Heart right ventricle (tissue), 16 donors: ENCODE data around the gene TEAD2. TPM values are rescaled to one million over a fixed set of nuclear protein-coding genes. Genes with fewer than 3 reads are reported as not detected.
A peak's percentile ranks its signal among the peaks of the same experiment; 100 is the strongest.

Experiments used
- ATAC-seq, 8 donors: fragments of 200-7000 bp; cut with Tn5 transposase; one replicate each; pipeline ENCODE4 v1.9.1; 2020; ENCODE audit warnings: mild to moderate bottlenecking in 8 of 8, moderate library complexity in 8 of 8, moderate number of reproducible peaks in 1 of 8
- DNase-seq, 2 donors: peaks; one replicate each; pipeline ENCODE4 v3.0.0-alpha.2; 2020
- H3K27ac ChIP-seq, 10 donors: fragments of 200-600 bp; sonication (generic) in 2 of 10; one replicate each; pipeline versions ENCODE4 v1.5.0 to v1.8.0; 2020 to 2022; ENCODE audit warnings: mild to moderate bottlenecking in 3 of 10
- H3K27me3 ChIP-seq, 7 donors: fragments of 200-600 bp; one replicate each; pipeline ENCODE4 v1.8.0; 2021 to 2022; ENCODE audit warnings: mild to moderate bottlenecking in 2 of 7
- H3K36me3 ChIP-seq, 9 donors: fragments of 200-600 bp; sonication (generic) in 1 of 9; one replicate each; pipeline versions ENCODE4 v1.5.0 to v1.8.0; 2020 to 2022; ENCODE audit warnings: mild to moderate bottlenecking in 2 of 9
- H3K4me1 ChIP-seq, 9 donors: fragments of 200-600 bp; sonication (generic) in 1 of 9; one replicate each; pipeline versions ENCODE4 v1.5.0 to v1.8.0; 2020 to 2022; ENCODE audit warnings: mild to moderate bottlenecking in 4 of 9
- H3K4me3 ChIP-seq, 10 donors: fragments of 200-600 bp; sonication (generic) in 2 of 10; one replicate each; pipeline versions ENCODE4 v1.5.0 to v1.8.0; 2020 to 2022; ENCODE audit warnings: mild to moderate bottlenecking in 7 of 10, moderate library complexity in 2 of 10
- H3K9me3 ChIP-seq, 11 donors: fragments of 200-600 bp in 10 of 11; sonication (generic) in 2 of 11; one replicate each; pipeline versions ENCODE4 v1.5.0 to v1.8.0; 2013 to 2022; ENCODE audit warnings: mild to moderate bottlenecking in 2 of 11, control low read depth in 1 of 11, moderate library complexity in 1 of 11
- CTCF ChIP-seq, 9 donors: fragments of 200-600 bp; sonication (generic) in 2 of 9; IDR thresholded peaks; one replicate each; pipeline versions ENCODE4 v1.5.0 to v1.8.0; 2021 to 2022; ENCODE audit warnings: antibody characterized with exemption in 9 of 9, mild to moderate bottlenecking in 5 of 9, moderate library complexity in 1 of 9
- WGBS, 2 donors: extraction: QIAGEN DNeasy Blood & Tissue Kit; methylation state at CpG; one replicate each; pipeline ENCODE4 v1.1.7; 2013; ENCODE audit warnings: inconsistent platforms in 1 of 2; 5-methylcytosine and 5-hydroxymethylcytosine counted together
- intact Hi-C, 10 donors: fragments of 100-400 bp; cut with DNase I; formaldehyde crosslinking; loops; one replicate each; pipeline versions ENCODE4 v1.11.1 to v1.14.2; 2022
- polyA plus RNA-seq, 2 donors: library from polyadenylated mRNA; stranded (reverse); fragments of 200-250 nt; gene quantifications; one replicate each; pipeline ENCODE4 v1.2.3, GENCODE V29; 2013
- total RNA-seq, 10 donors: library from RNA; stranded (reverse); fragmentation: NEBNext Ultra II Directional in 3 of 10; extraction: Animal tissue kit (Norgen Biotek cat#: 25700) in 3 of 10; gene quantifications; one replicate each; pipeline versions ENCODE4 v1.2.1 to v1.2.4, GENCODE V29; 2021 to 2023
- donor health status: Arrhythmogenic right ventricular cardiomyopathy.
- donor health status: ischemic (EF 13 %, LVEDD 7.1; RV severe dilation, severe dysfunction).
- donor health status: healthy with polysubstance abuse.
- donor health status: DM: no; HTN: yes; CAD: no.
- donor health status: DM: no; HTN: no; CAD: no.
- donor health status: ischemic (EF 25% LVEDD 6.9; RV normal size, moderate dysfunction).
- donor health status: ischemic (EF 25% LVEDD 5.7; RV mildly dilated, moderate dysfunction).
- donor health status: healthy.
- donor health status: DM: yes; HTN: yes; CAD: no.
- donor health status: Ischemic cardiomyopathy.
- donor health status: ischemic (EF 35%, LVEDD 5.7; RV mildly dilated, moderate dysfunction).
- donor health status: nonischemic (EF 11% LVEDD 7.7; RV severe dilation, severe dysfunction).
- donor health status: DM: yes; HTN: yes; CAD: no.
- donor health status: PGD.
- donor health status: ischemic (EF 29% LVEDD 5.4; RV normal size, mild dysfunction).
- donor health status: nonischemic (EF 23%, LVEDD 6.1; RV moderate dilation, normal function).

TEAD2 gene
- total and polyA plus RNA-seq, 12 donors: 34.1 to 67.8 (median 45.1) TPM

DNA sequence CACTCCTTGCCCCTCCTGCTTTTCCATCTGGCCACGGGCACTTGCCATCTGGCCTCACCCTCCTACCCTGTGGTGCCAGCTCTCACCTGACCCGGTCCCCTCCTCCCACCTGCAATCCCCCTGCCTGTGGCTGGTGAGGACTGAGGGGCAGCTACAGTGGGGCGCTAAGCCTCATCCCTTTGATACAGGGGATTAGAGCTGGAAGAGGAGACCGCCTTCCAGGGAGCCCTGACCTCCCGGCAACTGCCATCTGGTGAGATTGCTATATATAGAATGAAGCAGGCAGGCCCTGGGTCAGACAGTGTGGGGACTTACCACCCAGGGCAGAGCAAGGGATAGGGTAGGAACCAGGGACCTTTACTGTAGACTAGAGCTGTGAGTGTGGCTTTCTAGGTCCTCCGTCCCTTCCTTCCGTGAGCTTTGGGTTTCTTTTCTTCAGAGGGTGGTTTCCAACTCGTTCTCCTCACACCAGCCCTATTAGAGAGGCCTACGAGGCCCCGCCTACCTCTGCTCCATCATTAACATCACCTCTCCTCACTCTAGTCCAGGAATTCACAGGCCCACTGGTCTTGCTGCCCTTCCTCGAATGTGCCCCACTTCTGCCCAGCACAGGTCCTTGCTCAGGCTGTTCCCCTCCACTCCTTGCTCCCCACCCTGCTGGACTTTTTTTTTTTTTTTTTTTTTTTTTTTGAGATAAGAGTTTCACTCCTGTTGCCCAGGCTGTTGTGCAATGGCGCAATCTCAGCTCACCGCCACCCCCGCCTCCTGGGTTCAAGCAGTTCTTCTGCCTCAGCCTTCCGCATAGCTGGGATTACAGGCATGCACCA is 33.6 kb upstream of the TEAD2 start:
- peaks cover 0 to 6% (median 0%) of the 10 kb centered on the region in 9 donors for H3K4me1 ChIP-seq
- DNase-seq: no peak
- no peak for TF ChIP-seq CTCF (IDR thresholded peaks at IDR 0.05)
- intact Hi-C loops: loop anchor here in 1 of 10 donors (10.0 kb wide), 1 partner anchor 149 kb away; no protein-coding TSS in a partner anchor
- H3K27ac ChIP-seq: no peak overlapping the region
- H3K36me3 ChIP-seq: no peaks in the 10 kb centered on the region
- no peaks in the 10 kb centered on the region for H3K9me3 ChIP-seq
- H3K27me3 ChIP-seq: peaks cover 5 to 33% (median 9%) of the 10 kb centered on the region in 7 donors
- WGBS, 2 donors: 75% methylated on average over 15 of the region's 15 CpGs
- no peak overlapping the region for H3K4me3 ChIP-seq
- no peak for ATAC-seq

DNA sequence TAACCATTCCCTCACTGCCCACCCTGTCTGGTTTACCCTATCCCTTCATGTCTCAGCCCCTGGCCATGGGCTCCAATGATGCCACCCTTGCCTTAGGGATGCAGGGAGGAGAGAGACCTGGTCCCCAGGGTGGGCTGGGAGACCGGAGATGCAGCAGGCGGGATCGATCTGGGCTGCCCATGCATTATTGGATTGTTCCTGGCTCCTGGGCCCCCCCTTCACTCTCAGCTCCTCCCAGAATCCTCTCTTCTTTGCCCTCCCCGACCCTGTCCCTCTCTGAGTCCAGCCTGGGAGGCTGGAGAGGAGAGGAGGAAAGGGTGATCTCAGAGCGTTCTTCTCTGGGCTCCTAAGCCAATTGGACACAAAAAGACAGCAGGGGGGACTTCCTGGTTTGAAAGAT is 31.7 kb upstream of the TEAD2 start:
- TF ChIP-seq CTCF (IDR thresholded peaks at IDR 0.05): no peak
- Histone ChIP-seq H3K4me1 (peaks cover 0 to 6% (median 0%) of the 10 kb centered on the region in 9 donors), H3K9me3 (no peaks in the 10 kb centered on the region), H3K27ac (no peak overlapping the region), H3K27me3 (peaks cover 5 to 46% (median 13%) of the 10 kb centered on the region in 7 donors), H3K36me3 (no peaks in the 10 kb centered on the region), H3K4me3 (no peak overlapping the region)
- intact Hi-C loops: loop anchor here in 6 of 10 donors (2.0 to 10.0 kb wide), 6 partner anchors 43 to 178 kb away; partner anchors contain the start of gene SLC17A7 (in 1 of the 6)
- ATAC-seq (no peak), DNase-seq (no peak)
- WGBS, 2 donors: 38 to 53% methylated on average over 5 of the region's 5 CpGs

GRCh38 chr19:49391581-49392399 is 29.6 kb upstream of the TEAD2 start:
- H3K4me3 ChIP-seq: no peak overlapping the region
- peaks cover 0 to 6% (median 0%) of the 10 kb centered on the region in 9 donors for H3K4me1 ChIP-seq
- TF ChIP-seq CTCF (IDR thresholded peaks at IDR 0.05): peak; percentile 65 to 90 (median 83)
- intact Hi-C loops: loop anchor here (1.0 to 10.0 kb wide), 7 partner anchors 46 to 181 kb away; partner anchors contain the start of gene SLC17A7 (in 1 of the 10)
- H3K9me3 ChIP-seq: no peaks in the 10 kb centered on the region
- ATAC-seq: peak; percentile 68 to 91 (median 84)
- no peak overlapping the region for H3K27ac ChIP-seq
- H3K36me3 ChIP-seq: no peaks in the 10 kb centered on the region
- peaks cover 4 to 48% (median 9%) of the 10 kb centered on the region in 7 donors for H3K27me3 ChIP-seq
- 23% methylated on average over 14 of the region's 14 CpGs for WGBS, 2 donors
- DNase-seq: peak; percentile 73 to 80

GRCh38 chr19:49390929-49391359 is 28.7 kb upstream of the TEAD2 start:
- DNase-seq: no peak
- 37 to 39% methylated on average over 9 of the region's 9 CpGs for WGBS, 2 donors
- no peak for ATAC-seq
- Histone ChIP-seq H3K4me3 (no peak overlapping the region), H3K4me1 (peaks cover 0 to 6% (median 0%) of the 10 kb centered on the region in 9 donors), H3K9me3 (no peaks in the 10 kb centered on the region), H3K27me3 (peaks cover 4 to 48% (median 9%) of the 10 kb centered on the region in 7 donors), H3K27ac (no peak overlapping the region), H3K36me3 (no peaks in the 10 kb centered on the region)
- TF ChIP-seq CTCF (IDR thresholded peaks at IDR 0.05): no peak
- intact Hi-C loops: loop anchor here in 5 of 10 donors (5.0 to 10.0 kb wide), 5 partner anchors 46 to 181 kb away; partner anchors contain the start of gene SLC17A7 (in 1 of the 5)
